Measurements from ENCODE around the gene NAGLU.

The NAGLU gene

GRCh38 chr17:42563143-42563509 lies 27.1 kb downstream of the NAGLU start:
- no peak for DNase-seq

- no peak for DNase-seq
These were observed 27.5 kb downstream of the NAGLU start for GRCh38 chr17:42563543-42563942.

GRCh38 chr17:42563950-42564349 lies 27.9 kb downstream of the NAGLU start:
- DNase-seq = no peak

- no peak for DNase-seq
These were observed 28.9 kb downstream of the NAGLU start for GRCh38 chr17:42564815-42565522.

- no peak for DNase-seq
These were observed 29.6 kb downstream of the NAGLU start for GRCh38 chr17:42565523-42566214.

GRCh38 chr17:42566215-42566882 lies 30.3 kb downstream of the NAGLU start:
- peak in 2 of 51 donors; percentile 65 to 73 for DNase-seq

GRCh38 chr17:42566883-42567573 lies 31.0 kb downstream of the NAGLU start, which contains the start of gene MLX:
TSS of gene MLX (plus strand) at chr17:42567100. CDS start at chr17:42567125, 25 bp downstream.
- DNase-seq = peak; percentile 66 to 97 (median 88)

GRCh38 chr17:42568341-42569111 lies 32.5 kb downstream of the NAGLU start:
- DNase-seq = no peak

- DNase-seq = no peak
These were observed 35.6 kb downstream of the NAGLU start for GRCh38 chr17:42571435-42572225.

GRCh38 chr17:42573095-42573494 lies 37.1 kb downstream of the NAGLU start:
- no peak for DNase-seq

GRCh38 chr17:42574463-42574862 lies 38.4 kb downstream of the NAGLU start:
- no peak for DNase-seq

GRCh38 chr17:42577140-42577531 lies 41.1 kb downstream of the NAGLU start:
- no peak for DNase-seq

- DNase-seq = peak; percentile 54 to 96 (median 91)
These were observed 41.7 kb downstream of the NAGLU start, which contains the start of gene PSMC3IP for GRCh38 chr17:42577532-42578281. TSS of gene PSMC3IP (minus strand) at chr17:42577729. CDS start at chr17:42577686, 43 bp downstream.

- DNase-seq = peak in 38 of 51 donors; percentile 5 to 70 (median 44)
These were observed 42.3 kb downstream of the NAGLU start for GRCh38 chr17:42578282-42578869.

GRCh38 chr17:42579794-42580551 lies 43.9 kb downstream of the NAGLU start:
- no peak for DNase-seq

GRCh38 chr17:42581744-42582270 lies 45.8 kb downstream of the NAGLU start:
- no peak for DNase-seq

GRCh38 chr17:42584880-42585279 lies 48.8 kb downstream of the NAGLU start:
- no peak for DNase-seq

- no peak for DNase-seq
These were observed 49.3 kb downstream of the NAGLU start for GRCh38 chr17:42585353-42585752.

Data from hypothalamus (tissue), 51 donors.